Measurements from ENCODE around the gene LRRC4C. TPM values are rescaled to one million over a fixed set of nuclear protein-coding genes. Genes with fewer than 3 reads are reported as not detected.

LRRC4C gene
- total RNA-seq, 4 donors from 2014 or later = 0.40 to 1.7 TPM; not detected in 2

GRCh38 chr11:40387240-40387980 lies 1072.0 kb downstream of the LRRC4C start:
- Histone ChIP-seq H3K4me3 (no peak overlapping the region), H3K9me3 (no peaks in the 10 kb centered on the region), H3K27ac (no peak overlapping the region), H3K4me1 (no peaks in the 10 kb centered on the region), H3K36me3 (no peaks in the 10 kb centered on the region), H3K27me3 (no peaks in the 10 kb centered on the region)
- TF ChIP-seq CTCF (IDR thresholded peaks at IDR 0.05) (no peak), POLR2A (IDR thresholded peaks at IDR 0.05) (no peak)
- no peak for DNase-seq

GRCh38 chr11:40384991-40385390 lies 1074.5 kb downstream of the LRRC4C start:
- Histone ChIP-seq H3K4me3 (no peak overlapping the region), H3K4me1 (no peaks in the 10 kb centered on the region), H3K9me3 (no peaks in the 10 kb centered on the region), H3K27ac (no peak overlapping the region), H3K36me3 (no peaks in the 10 kb centered on the region), H3K27me3 (no peaks in the 10 kb centered on the region)
- TF ChIP-seq POLR2A (IDR thresholded peaks at IDR 0.05) (no peak), CTCF (IDR thresholded peaks at IDR 0.05) (no peak)
- DNase-seq = no peak

- no peak overlapping the region for H3K4me3 ChIP-seq
- H3K9me3 ChIP-seq = no peaks in the 10 kb centered on the region
- TF ChIP-seq CTCF (IDR thresholded peaks at IDR 0.05) = no peak
- TF ChIP-seq POLR2A (IDR thresholded peaks at IDR 0.05) = no peak
- no peaks in the 10 kb centered on the region for H3K4me1 ChIP-seq
- H3K36me3 ChIP-seq = no peaks in the 10 kb centered on the region
- H3K27me3 ChIP-seq = no peaks in the 10 kb centered on the region
- no peak for DNase-seq
- H3K27ac ChIP-seq = no peak overlapping the region
Observed at GRCh38 chr11:40381481-40381880, 1078.0 kb downstream of the LRRC4C start.

GRCh38 chr11:40380835-40381234 lies 1078.6 kb downstream of the LRRC4C start:
- TF ChIP-seq CTCF (IDR thresholded peaks at IDR 0.05) = no peak
- no peak for TF ChIP-seq POLR2A (IDR thresholded peaks at IDR 0.05)
- DNase-seq = no peak
- Histone ChIP-seq H3K4me1 (no peaks in the 10 kb centered on the region), H3K27ac (no peak overlapping the region), H3K9me3 (no peaks in the 10 kb centered on the region), H3K27me3 (no peaks in the 10 kb centered on the region), H3K36me3 (no peaks in the 10 kb centered on the region), H3K4me3 (no peak overlapping the region)

GRCh38 chr11:40376331-40376730 lies 1083.1 kb downstream of the LRRC4C start:
- Histone ChIP-seq H3K27ac (no peak overlapping the region), H3K36me3 (no peaks in the 10 kb centered on the region), H3K4me1 (no peaks in the 10 kb centered on the region), H3K4me3 (no peak overlapping the region), H3K9me3 (no peaks in the 10 kb centered on the region), H3K27me3 (no peaks in the 10 kb centered on the region)
- no peak for TF ChIP-seq POLR2A (IDR thresholded peaks at IDR 0.05)
- no peak for TF ChIP-seq CTCF (IDR thresholded peaks at IDR 0.05)
- DNase-seq = no peak

Data from Peyer's patch (tissue), 4 donors.